GM23338 (cell line): Measurements from ENCODE around the gene CACNB2.
A peak's percentile ranks its signal among the peaks of the same experiment; 100 is the strongest.

Experiments
- CREB1 ChIP-seq: fragments of 250-450 bp; sonication (Bioruptor Pico); IDR thresholded peaks from 2 replicates; pipeline ENCODE4 v1.5.0; 2020; ENCODE audit warnings: low read depth, mild to moderate bottlenecking, moderate library complexity
- EZH2 ChIP-seq: fragments of 200-600 bp; sonication (generic); IDR thresholded peaks from one replicate; pipeline ENCODE4 v1.8.0; 2017; ENCODE audit warnings: antibody characterized with exemption, mild to moderate bottlenecking, low read depth; ENCODE audit not compliant: unreplicated experiment
- TF ChIP-seq, protein P1 (sequence below), 2 experiments: fragments of 200-600 bp in 1 of 2; sonication (generic) in 1 of 2; conservative IDR thresholded peaks; 2 replicates each; pipeline versions ENCODE4 v1.5.1 to v1.6.1; 2016 to 2017; ENCODE audit warnings: antibody characterized with exemption in 2 of 2, low read depth in 2 of 2, mild to moderate bottlenecking in 2 of 2, moderate library complexity in 1 of 2

DNA sequence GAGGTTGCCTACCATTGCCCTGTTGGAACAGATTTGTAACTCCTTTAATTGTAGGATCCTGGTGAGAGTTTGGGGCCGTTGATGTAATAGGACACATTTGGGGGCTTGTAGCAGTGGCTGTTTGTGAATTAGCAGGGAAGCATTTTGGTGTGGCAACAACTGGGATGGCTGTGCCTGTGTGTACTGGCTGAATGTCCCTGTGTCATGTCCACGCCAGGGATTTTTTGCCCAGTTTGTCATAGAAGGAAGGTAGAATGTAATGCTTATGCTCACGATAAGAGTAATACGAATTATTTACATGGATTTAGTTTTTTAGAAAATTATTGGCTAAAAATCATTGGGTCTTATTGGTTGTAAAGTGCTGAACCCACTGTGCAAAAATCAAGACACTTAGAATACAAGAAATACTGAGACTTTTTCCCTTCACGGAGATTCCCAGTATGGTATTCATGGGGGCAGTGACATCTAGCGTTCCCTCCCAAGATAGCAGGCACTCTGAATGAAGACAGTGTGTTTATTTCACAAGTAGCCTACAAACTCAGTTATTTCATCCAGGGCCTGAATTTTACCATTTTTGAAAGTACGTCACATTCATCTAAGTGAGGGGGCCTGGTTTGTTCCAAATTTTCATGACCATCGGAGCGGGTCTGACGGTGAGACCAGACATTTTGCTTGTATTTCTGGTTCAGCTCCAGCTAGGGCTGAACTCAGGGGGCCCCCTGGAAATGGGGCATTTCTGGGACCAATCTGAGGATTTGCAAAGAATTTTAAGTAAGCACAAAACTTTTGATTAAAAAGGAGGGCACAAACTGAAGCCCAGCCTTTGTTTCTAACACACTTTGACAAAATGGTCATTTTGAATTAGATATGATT, 74.7 kb downstream of the CACNB2 start:
- TF ChIP-seq, protein P1, sequence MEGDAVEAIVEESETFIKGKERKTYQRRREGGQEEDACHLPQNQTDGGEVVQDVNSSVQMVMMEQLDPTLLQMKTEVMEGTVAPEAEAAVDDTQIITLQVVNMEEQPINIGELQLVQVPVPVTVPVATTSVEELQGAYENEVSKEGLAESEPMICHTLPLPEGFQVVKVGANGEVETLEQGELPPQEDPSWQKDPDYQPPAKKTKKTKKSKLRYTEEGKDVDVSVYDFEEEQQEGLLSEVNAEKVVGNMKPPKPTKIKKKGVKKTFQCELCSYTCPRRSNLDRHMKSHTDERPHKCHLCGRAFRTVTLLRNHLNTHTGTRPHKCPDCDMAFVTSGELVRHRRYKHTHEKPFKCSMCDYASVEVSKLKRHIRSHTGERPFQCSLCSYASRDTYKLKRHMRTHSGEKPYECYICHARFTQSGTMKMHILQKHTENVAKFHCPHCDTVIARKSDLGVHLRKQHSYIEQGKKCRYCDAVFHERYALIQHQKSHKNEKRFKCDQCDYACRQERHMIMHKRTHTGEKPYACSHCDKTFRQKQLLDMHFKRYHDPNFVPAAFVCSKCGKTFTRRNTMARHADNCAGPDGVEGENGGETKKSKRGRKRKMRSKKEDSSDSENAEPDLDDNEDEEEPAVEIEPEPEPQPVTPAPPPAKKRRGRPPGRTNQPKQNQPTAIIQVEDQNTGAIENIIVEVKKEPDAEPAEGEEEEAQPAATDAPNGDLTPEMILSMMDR (conservative IDR thresholded peaks at IDR 0.05; ENCODE audit: low read depth in 2 of 2): peak; percentile 84 to 90
- TF ChIP-seq EZH2 (no peak), CREB1 (CRISPR knock-in tag) (no peak)
